Fibroblast of upper back skin (primary cell): ENCODE data around the gene NHERF2.
"Not testable (repeated sequence)": the region's sequence is repeated elsewhere in the genome, so short reads cannot be mapped to it uniquely, and the experiment has no call there.

Source experiments
- DNase-seq: peaks from one replicate; pipeline ENCODE4 v3.0.0-alpha.2; 2013

NHERF2 gene

GRCh38 chr16:2008009-2008526 lies 18.6 kb upstream of the NHERF2 start:
- DNase-seq, result peak; percentile 36

- DNase-seq, result no peak
These were observed 18.0 kb upstream of the NHERF2 start for GRCh38 chr16:2008631-2009163.

- no peak for DNase-seq
These were observed 17.5 kb upstream of the NHERF2 start for GRCh38 chr16:2009164-2009711.

GRCh38 chr16:2009791-2010510 lies 16.8 kb upstream of the NHERF2 start, which contains the start of gene ZNF598:
ZNF598 (minus strand) TSS chr16:2009821.
- peak; percentile 85 for DNase-seq

- not testable (repeated sequence) for DNase-seq
These were observed 15.0 kb upstream of the NHERF2 start for GRCh38 chr16:2011726-2012125.

- DNase-seq, result no peak
These were observed 13.2 kb upstream of the NHERF2 start for GRCh38 chr16:2013527-2013926.

GRCh38 chr16:2015117-2015946 lies 11.4 kb upstream of the NHERF2 start:
- no peak for DNase-seq

- DNase-seq, result no peak
These were observed 10.8 kb upstream of the NHERF2 start for GRCh38 chr16:2015947-2016208.

GRCh38 chr16:2016407-2016922 lies 10.2 kb upstream of the NHERF2 start:
- DNase-seq, result no peak

- DNase-seq, result no peak
These were observed 7.2 kb upstream of the NHERF2 start, which contains the start of gene NPW for GRCh38 chr16:2019518-2019920. NPW (plus strand) TSS chr16:2019785.

- DNase-seq, result no peak
These were observed 6.5 kb upstream of the NHERF2 start for GRCh38 chr16:2019921-2020831.

- peak; percentile 49 for DNase-seq
These were observed 4.0 kb upstream of the NHERF2 start for GRCh38 chr16:2022723-2023091.

- DNase-seq, result peak; percentile 82
These were observed 3.3 kb upstream of the NHERF2 start for GRCh38 chr16:2023092-2024031.

- DNase-seq, result no peak
These were observed 2.7 kb upstream of the NHERF2 start for GRCh38 chr16:2024032-2024420.

GRCh38 chr16:2025251-2025650 lies 1.5 kb upstream of the NHERF2 start:
- DNase-seq, result no peak

GRCh38 chr16:2025878-2026460 lies 733 bp upstream of the NHERF2 start:
- no peak for DNase-seq

- DNase-seq, result peak; percentile 45
These were observed 615 bp downstream of the NHERF2 start for GRCh38 chr16:2027024-2028010.

- no peak for DNase-seq
These were observed 1.4 kb downstream of the NHERF2 start for GRCh38 chr16:2028146-2028545.

- DNase-seq, result no peak
These were observed 2.0 kb downstream of the NHERF2 start for GRCh38 chr16:2028620-2029220.
